Adrenal gland (tissue), 12 donors: ENCODE measurements around the gene STX2. TPM values are rescaled to one million over a fixed set of nuclear protein-coding genes. Genes with fewer than 3 reads are reported as not detected.

Source experiments
- DNase-seq, 7 donors: peaks; one replicate each; pipeline ENCODE4 v3.0.0-alpha.2; 2019 to 2020
- H3K27ac ChIP-seq, 5 donors: fragments of 200-600 bp; sonication (generic) in 4 of 5; 1 replicate in 3 of 5; 2 replicates in 2 of 5; pipeline versions ENCODE4 v1.5.1 to v1.8.0; 2016 to 2020; ENCODE audit warnings: mild to moderate bottlenecking in 1 of 5
- H3K27me3 ChIP-seq: fragments of 200-600 bp; 2 replicates; pipeline ENCODE4 v1.8.0; 2021
- H3K36me3 ChIP-seq, 2 donors: fragments of 200-600 bp; replicated peaks in 1 of 2; 1 replicate in 1 of 2; 2 replicates in 1 of 2; pipeline versions ENCODE4 v1.5.1 to v1.8.0; 2018 to 2022
- H3K4me1 ChIP-seq, 2 donors: fragments of 200-600 bp; replicated peaks in 1 of 2; 1 replicate in 1 of 2; 2 replicates in 1 of 2; pipeline versions ENCODE4 v1.5.1 to v1.8.0; 2018 to 2021
- H3K4me3 ChIP-seq, 4 donors: fragments of 200-600 bp; sonication (generic) in 3 of 4; one replicate each; pipeline ENCODE4 v1.5.1; 2016 to 2018
- H3K9me3 ChIP-seq, 3 donors: fragments of 200-600 bp; sonication (generic) in 1 of 3; replicated peaks in 1 of 3; 1 replicate in 2 of 3; 2 replicates in 1 of 3; pipeline versions ENCODE4 v1.5.1 to v1.8.0; 2016 to 2021
- CTCF ChIP-seq, 6 experiments: fragments of 450-650 bp in 4 of 6; fragments of 200-600 bp in 2 of 6; sonication (generic) in 1 of 6; IDR thresholded peaks; 1 replicate in 5 of 6; 2 replicates in 1 of 6; pipeline versions ENCODE4 v1.5.1 to v1.8.0; 2016 to 2021; ENCODE audit warnings: antibody characterized with exemption in 6 of 6, mild to moderate bottlenecking in 2 of 6, moderate library complexity in 1 of 6
- POLR2A ChIP-seq, 2 donors: fragments of 450-650 bp; IDR thresholded peaks; one replicate each; pipeline ENCODE4 v1.6.1; 2017; ENCODE audit warnings: antibody characterized with exemption in 2 of 2, mild to moderate bottlenecking in 2 of 2, moderate library complexity in 1 of 2
- WGBS, 4 donors: extraction: QIAGEN DNeasy Blood & Tissue Kit in 2 of 4; methylation state at CpG; one replicate each; pipeline versions ENCODE4 v1.1.5 to v1.1.7; 2013 to 2017; 5-methylcytosine and 5-hydroxymethylcytosine counted together
- intact Hi-C, 2 donors: fragments of 100-400 bp; cut with DNase I; formaldehyde crosslinking; loops; one replicate each; pipeline versions ENCODE4 v1.14.1 to v1.15.0; 2022 to 2023
- polyA plus RNA-seq, 3 donors: library from polyadenylated mRNA; stranded (reverse); fragments of 200-250 nt in 2 of 3; fragments of 350-450 nt in 1 of 3; fragmentation: Illumina TruSeq in 1 of 3; extraction: RNeasy Lipid Tissue Mini Kit (QIAGEN cat#74804) in 1 of 3; gene quantifications; one replicate each; pipeline ENCODE4 v1.2.3, GENCODE V29; 2013 to 2014
- total RNA-seq, 9 donors: library from RNA; depleted of rRNA in 4 of 9; stranded (reverse); fragments of >200 nt in 4 of 9; fragments of 120-200 nt in 1 of 9; fragmentation: NEBNext Ultra II Directional in 1 of 9; extraction: Animal tissue kit (Norgen Biotek cat#: 25700) in 1 of 9; gene quantifications; one replicate each; pipeline versions ENCODE4 v1.1.0 to v1.2.4, GENCODE V29; 2013 to 2023
- donor health status: healthy with polysubstance abuse.
- donor health status: Bipolar disorder and iron deficiency.
- donor health status: DM: yes; HTN: yes; CAD: no.
- donor health status: DM: no; HTN: no; CAD: no.
- donor health status: DM: no; HTN: no; CAD: no.
- donor health status: DM: yes; HTN: yes; CAD: no.

Gene STX2
- total and polyA plus RNA-seq, 12 donors = 8.3 to 23.8 (median 13.6) TPM

DNA sequence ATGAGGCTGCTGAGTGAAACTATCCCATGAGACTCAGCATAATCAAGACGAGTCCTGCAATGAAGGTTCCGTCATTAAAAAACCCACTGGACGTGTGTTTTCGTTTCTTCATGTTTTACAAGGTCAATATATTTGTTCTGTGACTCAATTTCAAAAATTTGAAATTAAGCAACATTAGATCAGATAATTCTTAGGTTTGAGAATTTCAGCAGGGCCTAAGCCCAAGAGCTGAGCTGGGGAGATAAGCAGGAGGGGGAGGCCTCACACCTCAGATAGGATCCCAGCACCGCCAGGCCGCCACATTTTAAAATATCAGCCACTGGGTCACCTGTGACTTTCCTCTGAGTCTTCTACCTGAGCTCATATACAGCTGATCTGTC lies 13.3 kb downstream of the STX2 start:
- Histone ChIP-seq H3K27me3 (no peaks in the 10 kb centered on the region), H3K27ac (peak overlapping the region in 2 of 5 donors; percentile 18 to 33), H3K9me3 (no peaks in the 10 kb centered on the region), H3K4me3 (no peak overlapping the region), H3K36me3 (peaks cover 0 to 10% of the 10 kb centered on the region in 2 donors), H3K4me1 (no peaks in the 10 kb centered on the region)
- intact Hi-C loops = loop anchor here in 1 of 2 donors (5.0 kb wide), 1 partner anchor 47 kb away; the partner anchor contains the start of gene RAN
- TF ChIP-seq CTCF (IDR thresholded peaks at IDR 0.05) (no peak), POLR2A (IDR thresholded peaks at IDR 0.05) (no peak)
- peak in 2 of 7 donors; percentile 50 to 54 for DNase-seq
- 70 to 82% (median 72%) methylated on average over 6 of the region's 6 CpGs for WGBS, 4 donors

DNA sequence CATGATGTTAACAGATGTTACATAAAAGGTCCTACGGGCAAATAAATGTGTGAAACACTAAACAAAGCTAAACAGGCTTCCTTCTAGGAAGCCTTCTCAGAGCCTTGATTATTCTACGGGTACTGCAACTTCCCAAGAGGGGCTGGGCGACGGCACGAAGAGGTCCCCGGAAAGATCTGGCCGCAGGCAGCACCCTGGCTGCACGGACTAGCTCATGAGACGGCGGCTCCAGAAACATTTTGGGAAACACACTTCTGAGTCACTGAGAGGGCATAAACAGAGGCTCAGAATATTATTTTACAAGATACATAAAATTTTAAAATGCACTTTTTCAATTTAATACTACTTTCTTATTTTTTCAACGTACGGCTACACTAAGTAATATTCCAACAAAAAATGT lies 19.4 kb downstream of the STX2 start:
- WGBS, 4 donors = 93 to 96% (median 95%) methylated on average over 12 of the region's 12 CpGs
- no peaks in the 10 kb centered on the region for H3K4me1 ChIP-seq
- intact Hi-C loops = loop anchor here in 1 of 2 donors (5.0 kb wide), 1 partner anchor 57 kb away; no protein-coding TSS in a partner anchor
- no peak overlapping the region for H3K4me3 ChIP-seq
- peak in 1 of 7 donors; percentile 39 for DNase-seq
- H3K9me3 ChIP-seq = no peaks in the 10 kb centered on the region
- peaks cover 0 to 10% of the 10 kb centered on the region in 2 donors for H3K36me3 ChIP-seq
- no peak for TF ChIP-seq CTCF (IDR thresholded peaks at IDR 0.05)
- TF ChIP-seq POLR2A (IDR thresholded peaks at IDR 0.05) = no peak
- no peak overlapping the region for H3K27ac ChIP-seq
- no peaks in the 10 kb centered on the region for H3K27me3 ChIP-seq

GRCh38 chr12:130818635-130819576 lies 20.1 kb downstream of the STX2 start:
- TF ChIP-seq CTCF (IDR thresholded peaks at IDR 0.05) (peak; percentile 25 to 94 (median 52)), POLR2A (IDR thresholded peaks at IDR 0.05) (no peak)
- Histone ChIP-seq H3K4me3 (peak overlapping the region in 1 of 4 donors; percentile 56), H3K4me1 (no peaks in the 10 kb centered on the region), H3K36me3 (peaks cover 0 to 10% of the 10 kb centered on the region in 2 donors), H3K27ac (peak overlapping the region in 1 of 5 donors; percentile 41), H3K27me3 (no peaks in the 10 kb centered on the region), H3K9me3 (no peaks in the 10 kb centered on the region)
- peak; percentile 28 to 71 (median 61) for DNase-seq
- WGBS, 4 donors = 18 to 24% (median 21%) methylated on average over 35 to 58 of the region's 58 CpGs
- intact Hi-C loops = loop anchor here in 1 of 2 donors (5.0 kb wide), 1 partner anchor 57 kb away; no protein-coding TSS in a partner anchor

GRCh38 chr12:130818272-130818634 lies 20.8 kb downstream of the STX2 start:
- no peak for TF ChIP-seq CTCF (IDR thresholded peaks at IDR 0.05)
- TF ChIP-seq POLR2A (IDR thresholded peaks at IDR 0.05) = no peak
- H3K27ac ChIP-seq = no peak overlapping the region
- peaks cover 0 to 6% of the 10 kb centered on the region in 2 donors for H3K36me3 ChIP-seq
- DNase-seq = peak in 1 of 7 donors; percentile 48
- no peaks in the 10 kb centered on the region for H3K27me3 ChIP-seq
- intact Hi-C loops = loop anchor here in 1 of 2 donors (5.0 kb wide), 1 partner anchor 56 kb away; no protein-coding TSS in a partner anchor
- H3K4me1 ChIP-seq = no peaks in the 10 kb centered on the region
- 44 to 78% (median 68%) methylated on average over 13 to 14 of the region's 14 CpGs for WGBS, 4 donors
- H3K4me3 ChIP-seq = peak overlapping the region in 1 of 4 donors; percentile 56
- no peaks in the 10 kb centered on the region for H3K9me3 ChIP-seq
